ENCODE data around the gene HECTD1.

DNA sequence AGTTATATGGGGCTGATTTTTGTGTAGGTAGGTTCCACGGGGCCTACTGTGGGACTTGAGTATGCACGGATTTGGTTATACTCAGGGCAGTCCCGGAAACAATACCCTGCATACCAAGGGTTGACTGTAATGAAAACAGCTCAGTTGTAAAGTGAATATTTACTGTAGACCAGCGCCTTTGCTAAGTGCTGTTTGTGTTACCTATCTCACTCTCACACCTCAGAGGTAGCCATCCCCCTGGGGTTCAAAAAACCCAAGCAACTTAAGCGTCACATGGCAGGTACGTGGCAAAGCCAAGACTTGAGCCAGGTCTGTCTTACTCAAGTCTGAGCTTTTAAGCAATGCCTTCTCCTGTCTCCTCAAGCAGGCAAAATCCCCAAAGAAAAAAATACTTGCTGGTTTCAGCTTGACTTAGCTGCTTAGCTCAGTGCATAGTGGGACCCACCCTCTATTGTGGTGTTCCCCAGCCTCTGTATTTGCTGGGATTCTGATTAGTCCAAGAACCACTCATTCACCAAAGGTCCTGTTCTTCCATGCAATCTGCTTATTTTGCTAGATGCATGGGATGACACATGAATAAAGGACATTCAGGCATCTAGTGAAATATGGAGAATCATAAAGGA lies 147.2 kb downstream of the HECTD1 start:
- no peak for TF ChIP-seq POLR2A (IDR thresholded peaks at IDR 0.05; ENCODE audit: low read length)
- no peak for TF ChIP-seq GATA1 (IDR thresholded peaks at IDR 0.05; ENCODE audit: low read depth, low read length)
